Keratinocyte (primary cell): Measurements from ENCODE around the gene RAB34. TPM values are rescaled to one million over a fixed set of nuclear protein-coding genes. Genes with fewer than 3 reads are reported as not detected.

Experiments
- DNase-seq: peaks from one replicate; pipeline ENCODE4 v3.0.0-alpha.2; 2011; ENCODE audit warnings: low read depth, missing footprints, low spot score
- FAIRE-seq: peaks from 2 replicates; lab custom pipeline; 2011; peaks lifted over from hg19 to GRCh38; lab: Jason Lieb, UNC
- H2AFZ ChIP-seq: 2 replicates; pipeline ENCODE4 v1.6.0; 2012; ENCODE audit warnings: low read length, control low read depth, inconsistent platforms; ENCODE audit not compliant: control insufficient read depth
- H3K27ac ChIP-seq: 2 replicates; pipeline ENCODE4 v1.5.1; 2011; ENCODE audit warnings: low read length; ENCODE audit not compliant: control insufficient read depth, insufficient read depth
- H3K27me3 ChIP-seq: 3 replicates; pipeline ENCODE4 v1.6.0; 2011; ENCODE audit warnings: low read length; ENCODE audit not compliant: control insufficient read depth, insufficient read depth; ENCODE audit errors: extremely low read depth
- H3K36me3 ChIP-seq, 2 experiments: 2 replicates in 1 of 2; 3 replicates in 1 of 2; pipeline ENCODE4 v1.5.1; 2011; ENCODE audit warnings: low read length in 2 of 2, mild to moderate bottlenecking in 1 of 2; ENCODE audit not compliant: control insufficient read depth in 2 of 2, insufficient read depth in 2 of 2; ENCODE audit errors: extremely low read depth in 1 of 2
- H3K4me1 ChIP-seq: 3 replicates; pipeline ENCODE4 v1.5.1; 2011; ENCODE audit warnings: low read length; ENCODE audit not compliant: control insufficient read depth, insufficient read depth; ENCODE audit errors: extremely low read depth
- H3K4me2 ChIP-seq: 3 replicates; pipeline ENCODE4 v1.6.0; 2011; ENCODE audit warnings: low read depth, low read length; ENCODE audit not compliant: control insufficient read depth, insufficient read depth; ENCODE audit errors: extremely low read depth
- H3K4me3 ChIP-seq, 3 experiments: fragments of 200-600 bp in 1 of 3; sonication (generic) in 1 of 3; 2 replicates in 2 of 3; 3 replicates in 1 of 3; pipeline ENCODE4 v1.5.1; 2011 to 2016; ENCODE audit warnings: low read length in 3 of 3, mild to moderate bottlenecking in 3 of 3, control low read depth in 2 of 3, inconsistent platforms in 1 of 3, low read depth in 1 of 3, mixed read lengths in 1 of 3, mixed run types in 1 of 3, moderate library complexity in 1 of 3; ENCODE audit not compliant: control insufficient read depth in 2 of 3, insufficient read depth in 2 of 3; ENCODE audit errors: extremely low read depth in 1 of 3
- H3K79me2 ChIP-seq: 2 replicates; pipeline ENCODE4 v1.6.0; 2012; ENCODE audit warnings: low read length; ENCODE audit not compliant: control insufficient read depth, insufficient read depth
- H3K9ac ChIP-seq: 3 replicates; pipeline ENCODE4 v1.6.0; 2011; ENCODE audit warnings: low read length; ENCODE audit not compliant: control insufficient read depth, insufficient read depth; ENCODE audit errors: extremely low read depth
- H3K9me1 ChIP-seq: 3 replicates; pipeline ENCODE4 v1.6.0; 2011; ENCODE audit warnings: low read length; ENCODE audit not compliant: control insufficient read depth, insufficient read depth; ENCODE audit errors: extremely low read depth
- H3K9me3 ChIP-seq: 2 replicates; pipeline ENCODE4 v1.5.1; 2012; ENCODE audit warnings: low read depth, low read length; ENCODE audit not compliant: control insufficient read depth
- H4K20me1 ChIP-seq: 3 replicates; pipeline ENCODE4 v1.6.0; 2011; ENCODE audit warnings: low read length; ENCODE audit not compliant: control insufficient read depth, insufficient read depth; ENCODE audit errors: extremely low read depth
- EZH2 ChIP-seq: IDR thresholded peaks from one replicate; pipeline ENCODE4 v1.6.1; 2012; ENCODE audit warnings: inconsistent platforms, mild to moderate bottlenecking, low read length, moderate library complexity
- dilution Hi-C: fragments of 300-500 bp; cut with MboI; formaldehyde crosslinking; loops from one replicate; pipeline ENCODE4 v1.7.0; 2020; ENCODE audit warnings: low sequenced_read_pairs; ENCODE audit not compliant: extremely low pct_ligation_motif_present
- polyA plus RNA-seq, 5 experiments: library from polyadenylated mRNA; depleted of rRNA in 3 of 5; stranded (reverse) in 3 of 5; stranded (forward) in 1 of 5; unstranded in 1 of 5; fragments of >200 nt; gene quantifications; 1 replicate in 1 of 5; 2 replicates in 3 of 5; 3 replicates in 1 of 5; pipeline versions ENCODE4 v1.2.1 to v1.2.3, GENCODE V29; 2011 to 2012; ENCODE audit warnings: missing spikeins in 2 of 5, low read depth in 1 of 5, low replicate concordance in 1 of 5
- TF ChIP-seq, protein P1 (sequence below), 3 experiments: IDR thresholded peaks in 1 of 3; conservative IDR thresholded peaks in 1 of 3; optimal IDR thresholded peaks in 1 of 3; 2 replicates in 2 of 3; 3 replicates in 1 of 3; pipeline versions ENCODE3 to v1.5.1; 2011; ENCODE audit warnings: low read length in 3 of 3, mild to moderate bottlenecking in 3 of 3, moderate library complexity in 2 of 3, control low read depth in 1 of 3, inconsistent platforms in 1 of 3; ENCODE audit not compliant: insufficient read depth in 2 of 3; ENCODE audit errors: extremely low read depth in 1 of 3

RAB34 gene
- polyA plus RNA-seq, 1 donor (not counting 4 experiments of a cell fraction or from before 2014, with no cell fraction given): 134 TPM

DNA sequence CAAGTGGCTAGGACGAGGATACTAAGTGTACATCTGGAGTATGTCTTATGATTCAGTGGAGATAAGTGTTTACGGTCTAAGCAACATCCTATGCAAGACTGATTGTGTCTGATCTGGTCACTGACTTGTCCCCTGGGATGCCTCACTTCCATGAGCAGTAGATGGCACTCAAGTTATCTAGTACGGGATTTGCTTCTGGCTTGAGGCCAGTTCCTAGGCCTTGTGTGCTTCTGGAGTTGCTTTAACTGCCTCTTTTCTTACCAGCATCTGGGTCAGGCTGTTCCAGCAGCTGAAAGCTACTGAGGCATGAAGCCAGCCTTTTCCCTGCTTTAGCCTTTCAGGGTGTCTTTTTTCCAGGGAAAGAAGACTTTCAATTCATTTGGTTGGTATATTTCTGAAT is 32.7 kb downstream of the RAB34 start:
- no peak overlapping the region for H3K4me2 ChIP-seq
- H3K9me1 ChIP-seq: no peaks in the 10 kb centered on the region
- TF ChIP-seq, protein P1, sequence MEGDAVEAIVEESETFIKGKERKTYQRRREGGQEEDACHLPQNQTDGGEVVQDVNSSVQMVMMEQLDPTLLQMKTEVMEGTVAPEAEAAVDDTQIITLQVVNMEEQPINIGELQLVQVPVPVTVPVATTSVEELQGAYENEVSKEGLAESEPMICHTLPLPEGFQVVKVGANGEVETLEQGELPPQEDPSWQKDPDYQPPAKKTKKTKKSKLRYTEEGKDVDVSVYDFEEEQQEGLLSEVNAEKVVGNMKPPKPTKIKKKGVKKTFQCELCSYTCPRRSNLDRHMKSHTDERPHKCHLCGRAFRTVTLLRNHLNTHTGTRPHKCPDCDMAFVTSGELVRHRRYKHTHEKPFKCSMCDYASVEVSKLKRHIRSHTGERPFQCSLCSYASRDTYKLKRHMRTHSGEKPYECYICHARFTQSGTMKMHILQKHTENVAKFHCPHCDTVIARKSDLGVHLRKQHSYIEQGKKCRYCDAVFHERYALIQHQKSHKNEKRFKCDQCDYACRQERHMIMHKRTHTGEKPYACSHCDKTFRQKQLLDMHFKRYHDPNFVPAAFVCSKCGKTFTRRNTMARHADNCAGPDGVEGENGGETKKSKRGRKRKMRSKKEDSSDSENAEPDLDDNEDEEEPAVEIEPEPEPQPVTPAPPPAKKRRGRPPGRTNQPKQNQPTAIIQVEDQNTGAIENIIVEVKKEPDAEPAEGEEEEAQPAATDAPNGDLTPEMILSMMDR (optimal IDR thresholded peaks at IDR 0.05 in 1 of 3, IDR thresholded peaks at IDR 0.05 in 1 of 3, conservative IDR thresholded peaks at IDR 0.05 in 1 of 3; ENCODE audit: extremely low read depth in 1 of 3, insufficient read depth in 2 of 3, low read length in 3 of 3): peak in 1 of 3 experiments; percentile 26
- TF ChIP-seq EZH2: no peak
- no peak overlapping the region for H2AFZ ChIP-seq
- no peaks in the 10 kb centered on the region for H3K79me2 ChIP-seq
- H3K36me3 ChIP-seq: peaks cover 52 to 63% of the 10 kb centered on the region in 2 experiments
- H3K9me3 ChIP-seq: no peaks in the 10 kb centered on the region
- FAIRE-seq: no peak
- peaks cover 2% of the 10 kb centered on the region for H4K20me1 ChIP-seq
- no peaks in the 10 kb centered on the region for H3K27me3 ChIP-seq
- no peak overlapping the region for H3K27ac ChIP-seq
- no peak overlapping the region for H3K4me3 ChIP-seq
- dilution Hi-C loops: no loop called here
- no peak overlapping the region for H3K9ac ChIP-seq
- DNase-seq: no peak
- no peaks in the 10 kb centered on the region for H3K4me1 ChIP-seq

- DNase-seq: no peak
- Histone ChIP-seq H3K4me2 (no peak overlapping the region), H3K27ac (no peak overlapping the region), H4K20me1 (no peaks in the 10 kb centered on the region), H3K27me3 (no peaks in the 10 kb centered on the region), H3K79me2 (no peaks in the 10 kb centered on the region), H2AFZ (no peak overlapping the region), H3K4me3 (no peak overlapping the region), H3K9me1 (no peaks in the 10 kb centered on the region), H3K4me1 (no peaks in the 10 kb centered on the region), H3K9ac (no peak overlapping the region), H3K36me3 (peaks cover 50 to 63% of the 10 kb centered on the region in 2 experiments), H3K9me3 (no peaks in the 10 kb centered on the region)
- no peak for TF ChIP-seq EZH2
- TF ChIP-seq, protein P1 (optimal IDR thresholded peaks at IDR 0.05 in 1 of 3, IDR thresholded peaks at IDR 0.05 in 1 of 3, conservative IDR thresholded peaks at IDR 0.05 in 1 of 3; ENCODE audit: extremely low read depth in 1 of 3, insufficient read depth in 2 of 3, low read length in 3 of 3): no peak
- dilution Hi-C loops: no loop called here
- no peak for FAIRE-seq
Measured at GRCh38 chr17:28682655-28683054, 35.0 kb downstream of the RAB34 start.
